GM21717 (cell line): Measurements from ENCODE around the gene GJC3.
"Not testable (repeated sequence)": the region's sequence is repeated elsewhere in the genome, so short reads cannot be mapped to it uniquely, and the experiment has no call there.

Experiments used
- ATAC-seq: cut with Tn5 transposase; IDR thresholded peaks from one replicate; pipeline ENCODE4 v1.9.1; 2021; ENCODE audit warnings: mild to moderate bottlenecking, moderate library complexity; ENCODE audit not compliant: unreplicated experiment

GJC3 gene, protein sequence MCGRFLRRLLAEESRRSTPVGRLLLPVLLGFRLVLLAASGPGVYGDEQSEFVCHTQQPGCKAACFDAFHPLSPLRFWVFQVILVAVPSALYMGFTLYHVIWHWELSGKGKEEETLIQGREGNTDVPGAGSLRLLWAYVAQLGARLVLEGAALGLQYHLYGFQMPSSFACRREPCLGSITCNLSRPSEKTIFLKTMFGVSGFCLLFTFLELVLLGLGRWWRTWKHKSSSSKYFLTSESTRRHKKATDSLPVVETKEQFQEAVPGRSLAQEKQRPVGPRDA

DNA sequence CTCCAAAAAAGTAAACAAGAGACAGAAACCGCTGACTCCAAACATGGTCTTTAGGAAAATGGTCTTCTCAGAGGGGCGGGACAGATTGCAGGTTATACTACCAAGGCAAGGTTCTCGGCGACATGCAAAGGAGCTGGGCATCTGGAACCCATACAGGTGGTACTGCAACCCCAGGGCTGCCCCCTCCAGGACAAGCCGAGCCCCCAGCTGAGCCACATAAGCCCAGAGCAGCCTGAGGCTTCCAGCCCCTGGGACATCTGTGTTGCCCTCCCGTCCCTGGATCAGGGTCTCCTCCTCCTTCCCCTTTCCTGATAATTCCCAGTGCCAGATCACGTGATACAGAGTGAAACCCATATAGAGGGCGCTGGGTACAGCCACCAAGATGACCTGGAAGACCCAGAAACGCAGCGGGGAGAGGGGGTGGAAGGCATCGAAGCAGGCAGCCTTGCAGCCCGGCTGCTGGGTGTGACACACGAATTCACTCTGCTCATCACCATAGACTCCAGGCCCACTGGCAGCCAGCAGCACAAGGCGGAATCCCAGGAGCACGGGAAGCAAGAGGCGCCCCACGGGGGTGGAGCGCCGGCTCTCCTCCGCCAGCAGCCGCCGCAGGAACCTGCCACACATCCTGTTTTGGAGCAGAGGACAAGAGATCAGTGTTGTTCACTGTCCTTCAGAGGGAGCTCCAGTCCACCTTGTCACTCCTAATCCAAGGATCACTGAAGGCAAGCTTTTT is at the start of gene GJC3:
TSS of gene GJC3 (minus strand) at position 627 of the 736 bp plus-strand sequence. CDS start at position 627, 0 bp downstream.
- no peak for ATAC-seq

DNA sequence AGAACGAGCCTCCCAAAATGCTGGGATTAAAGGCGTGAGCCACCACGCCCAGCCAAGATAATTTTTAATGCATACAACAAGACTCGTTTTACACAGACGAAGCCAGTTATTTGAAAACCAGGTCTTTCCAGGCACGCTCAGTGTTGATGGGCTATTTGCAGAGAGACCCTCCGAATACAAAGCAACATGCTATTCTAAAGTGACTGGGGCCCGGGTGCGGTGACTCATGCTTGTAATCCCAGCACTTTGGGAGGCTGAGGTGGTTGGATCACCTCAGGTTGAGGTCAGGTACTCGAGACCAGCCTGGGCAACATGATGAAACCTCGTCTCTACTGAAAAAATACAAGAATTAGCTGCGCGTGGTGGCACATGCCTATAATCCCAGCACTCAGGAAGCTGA is 47.2 kb upstream of the GJC3 start:
- no peak for ATAC-seq

DNA sequence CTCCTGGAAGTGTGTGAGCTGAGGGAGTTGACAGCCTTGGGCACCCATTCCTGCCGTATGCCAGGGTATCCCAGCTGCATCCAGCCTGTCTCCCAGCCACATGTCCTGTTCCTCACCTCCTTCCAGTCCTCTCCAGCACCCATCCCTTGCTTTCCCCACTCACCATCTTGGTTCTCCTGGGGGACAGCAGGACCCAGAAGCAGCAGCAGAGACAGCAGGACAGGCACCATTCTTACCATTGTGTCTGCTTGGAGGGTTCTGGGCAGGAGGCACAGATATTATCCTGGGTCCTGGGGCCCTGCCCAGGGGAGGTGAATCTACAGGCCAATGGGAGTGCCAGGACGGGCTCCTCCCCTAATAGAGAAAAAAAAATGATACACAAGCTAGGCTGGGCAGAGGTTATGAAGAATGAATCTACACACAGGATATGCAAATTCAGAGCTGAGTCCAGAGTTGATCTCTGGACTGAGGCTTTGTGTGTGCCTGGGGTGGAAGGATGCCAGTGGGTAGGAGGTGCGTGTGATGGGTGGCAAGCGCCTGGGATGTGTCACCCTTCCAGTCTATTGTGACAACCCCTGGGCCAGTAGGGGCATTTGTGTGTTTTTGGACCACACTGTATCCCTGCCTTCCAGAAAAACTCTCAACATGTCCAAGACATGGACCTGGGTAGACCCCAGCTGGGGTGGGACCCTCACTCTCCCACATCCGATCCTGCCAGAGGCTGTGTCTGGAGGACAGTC is 46.5 kb upstream of the GJC3 start, which contains the start of gene AZGP1:
TSS of gene AZGP1 (minus strand) at position 250 of the 740 bp plus-strand sequence. CDS start at position 239, 11 bp downstream.
- ATAC-seq: no peak

DNA sequence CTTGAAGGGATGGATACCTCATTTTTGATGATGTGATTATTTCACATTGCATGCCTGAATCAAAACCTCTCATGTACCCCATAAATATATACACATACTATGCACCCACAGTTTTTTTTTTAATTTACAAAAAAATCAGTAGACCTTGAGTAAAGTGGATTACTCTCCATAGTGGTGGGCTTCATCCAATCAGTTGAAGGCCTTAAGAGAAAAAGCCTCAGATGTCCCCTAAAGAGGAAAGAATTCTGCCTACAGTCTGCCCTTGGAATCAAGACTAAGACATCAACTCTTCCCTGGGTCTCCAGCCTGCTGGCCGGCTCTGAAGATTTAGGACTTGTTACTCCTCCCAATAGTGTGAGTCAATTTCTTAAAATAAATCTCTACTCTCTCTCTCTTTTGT is 45.3 kb upstream of the GJC3 start:
- no peak for ATAC-seq

DNA sequence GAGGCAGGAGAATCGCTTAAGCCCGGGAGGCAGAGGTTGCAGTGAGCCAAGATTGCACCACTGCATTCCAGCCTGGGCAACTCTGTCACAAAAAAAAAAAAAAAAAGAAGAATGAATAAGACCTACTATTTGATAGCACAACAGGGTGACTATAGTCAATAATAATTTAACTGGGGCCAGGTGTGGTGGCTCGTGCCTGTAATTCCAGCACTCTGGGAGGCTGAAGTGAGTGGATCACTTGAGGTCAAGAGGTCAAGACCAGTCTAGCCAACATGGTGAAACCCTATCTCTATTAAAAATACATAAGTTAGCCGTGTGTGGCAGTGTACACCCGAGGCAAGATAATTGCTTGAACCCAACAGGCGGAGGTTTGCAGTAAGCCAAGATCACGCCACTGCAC is 44.4 kb upstream of the GJC3 start:
- ATAC-seq: not testable (repeated sequence)

DNA sequence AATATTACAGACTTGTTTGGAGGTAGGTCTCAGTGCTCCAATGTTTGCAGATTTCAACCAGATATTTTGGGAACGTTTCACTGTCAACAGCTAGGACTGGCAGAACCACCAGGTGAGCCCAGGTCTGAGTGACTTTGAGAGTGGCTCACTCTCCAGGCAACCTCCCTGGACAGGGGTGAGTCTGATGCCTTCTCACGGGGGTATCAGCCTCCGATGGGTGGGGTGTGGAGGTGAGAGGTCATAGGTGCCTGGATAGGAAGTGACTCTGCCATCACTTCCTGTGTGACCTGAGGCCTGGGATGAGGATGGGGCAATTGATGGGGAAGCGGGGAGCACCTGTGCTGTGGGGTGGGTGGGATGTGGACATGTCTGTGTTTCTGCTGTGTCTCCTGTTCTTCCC is 41.8 kb upstream of the GJC3 start:
- no peak for ATAC-seq

DNA sequence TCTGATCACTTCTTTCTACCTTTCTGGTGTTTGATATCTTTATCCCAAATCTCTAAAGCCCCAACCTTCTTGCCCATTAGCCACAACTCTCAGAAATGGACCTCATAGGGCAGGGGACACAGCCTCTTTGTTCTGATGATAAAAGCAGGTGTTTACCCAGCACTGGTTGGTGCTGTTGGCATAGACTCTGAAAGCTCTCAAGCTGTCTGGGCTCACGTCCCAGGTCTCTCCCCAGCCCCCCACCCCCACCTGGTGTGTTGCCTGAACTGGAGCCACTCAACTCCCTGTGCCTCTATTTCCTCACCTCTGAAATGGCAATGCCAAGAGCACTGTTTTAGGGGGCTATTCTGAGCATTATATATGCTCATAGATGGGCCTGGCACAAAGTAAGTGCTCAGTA is 40.4 kb upstream of the GJC3 start:
- ATAC-seq: not testable (repeated sequence)

DNA sequence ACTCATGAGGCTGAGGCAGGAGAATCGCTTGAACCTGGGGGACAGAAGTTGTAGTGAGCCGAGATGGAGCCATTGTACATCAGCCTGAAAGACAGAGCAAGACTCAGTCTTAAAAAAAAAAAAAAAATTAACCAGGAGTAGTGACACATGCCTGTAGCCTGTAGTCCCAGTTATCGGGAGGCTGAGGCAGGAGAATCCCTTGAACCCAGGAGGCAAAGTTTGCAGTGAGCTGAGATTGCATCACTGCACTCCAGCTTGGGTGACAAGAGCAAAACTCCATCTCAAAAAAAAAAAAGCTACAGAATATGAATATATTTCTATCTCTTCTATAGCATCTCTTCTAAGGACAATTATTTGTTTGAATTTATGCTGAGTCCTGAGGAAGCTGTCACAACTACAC is 39.9 kb upstream of the GJC3 start:
- ATAC-seq: no peak

DNA sequence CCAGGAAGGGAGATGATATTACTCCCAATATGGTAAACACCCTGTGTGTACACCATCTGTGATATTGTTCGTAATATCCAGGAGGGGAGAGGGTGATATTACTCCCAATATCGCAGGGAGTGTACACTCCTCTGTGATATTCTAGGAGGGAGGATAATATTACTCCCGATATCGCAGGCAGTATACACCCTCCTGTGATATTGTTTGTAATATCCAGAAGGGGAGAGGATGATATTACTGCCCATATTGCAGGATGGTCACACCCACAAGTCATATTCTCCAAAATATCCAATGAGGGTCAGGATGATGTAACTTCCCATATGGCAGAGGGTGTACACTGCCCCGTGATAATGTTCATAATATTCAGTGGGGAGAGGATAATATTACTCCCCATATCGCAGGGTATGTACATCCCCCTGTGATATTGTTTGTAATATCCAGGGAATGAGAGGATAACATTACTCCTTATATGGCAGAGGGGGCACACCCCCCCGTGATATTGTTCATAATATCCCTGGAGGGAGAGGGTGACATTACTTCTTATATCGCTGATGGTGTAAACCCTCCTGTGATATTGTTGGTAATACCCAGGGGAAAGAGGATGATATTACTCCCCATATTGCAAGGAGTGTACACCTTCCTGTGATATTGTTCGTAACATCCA is 29.3 kb upstream of the GJC3 start:
- no peak for ATAC-seq

DNA sequence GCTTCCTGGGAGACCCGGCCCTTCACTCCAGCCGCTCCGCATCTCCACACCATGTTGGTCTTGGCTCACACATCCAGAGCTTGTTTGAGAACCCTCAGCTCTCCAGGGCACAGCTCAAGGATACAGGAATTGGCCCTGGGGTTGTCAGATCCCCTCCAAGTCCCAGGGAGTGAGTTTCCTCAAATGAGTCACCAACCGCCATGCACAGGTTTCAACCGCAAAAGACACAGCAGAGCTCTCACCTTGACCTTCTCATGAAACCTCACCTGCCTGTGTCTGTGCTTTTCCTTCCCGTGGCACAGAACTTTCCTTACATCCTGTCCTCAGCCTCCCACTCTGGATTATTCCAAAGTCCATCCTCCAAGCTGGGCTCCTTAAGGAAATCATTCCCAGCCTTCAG is 25.8 kb upstream of the GJC3 start:
- no peak for ATAC-seq

DNA sequence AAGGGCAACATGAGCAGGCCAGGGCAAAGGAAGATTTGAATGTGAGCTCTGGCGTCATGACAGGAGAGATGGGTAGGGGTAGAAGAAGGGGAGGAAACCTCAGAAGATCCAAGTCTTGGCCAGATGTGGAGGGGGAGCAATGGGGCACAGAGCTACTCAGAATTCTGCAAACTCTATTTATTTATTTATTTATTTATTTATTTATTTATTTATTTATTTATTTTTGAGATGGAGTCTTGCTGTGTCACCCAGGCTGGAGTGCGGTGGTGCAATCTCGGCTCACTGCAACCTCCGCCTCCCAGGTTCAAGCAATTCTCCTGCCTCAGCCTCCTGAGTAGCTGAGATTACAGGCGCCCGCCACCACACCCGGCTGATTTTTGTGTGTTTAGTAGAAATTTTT is 25.2 kb upstream of the GJC3 start:
- ATAC-seq: not testable (repeated sequence)

DNA sequence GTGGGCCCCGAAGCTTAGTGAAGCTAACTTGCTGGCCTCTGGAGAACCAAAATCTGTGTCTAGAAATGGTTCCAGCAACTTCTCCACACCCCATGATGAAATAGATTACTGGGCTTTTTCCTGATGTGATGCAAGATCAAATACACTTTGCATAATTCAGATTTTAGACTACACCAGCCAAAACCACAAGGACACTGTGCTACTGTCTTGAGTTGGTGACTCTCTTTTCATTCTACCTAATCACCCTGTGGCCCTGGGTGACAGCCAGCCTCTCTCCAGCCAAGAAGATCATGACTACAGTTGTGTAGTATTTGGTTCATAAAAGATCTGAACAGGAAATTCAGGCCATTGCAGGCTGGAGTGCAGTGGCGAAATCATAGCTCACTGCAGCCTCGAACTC is 24.2 kb upstream of the GJC3 start:
- ATAC-seq: no peak

DNA sequence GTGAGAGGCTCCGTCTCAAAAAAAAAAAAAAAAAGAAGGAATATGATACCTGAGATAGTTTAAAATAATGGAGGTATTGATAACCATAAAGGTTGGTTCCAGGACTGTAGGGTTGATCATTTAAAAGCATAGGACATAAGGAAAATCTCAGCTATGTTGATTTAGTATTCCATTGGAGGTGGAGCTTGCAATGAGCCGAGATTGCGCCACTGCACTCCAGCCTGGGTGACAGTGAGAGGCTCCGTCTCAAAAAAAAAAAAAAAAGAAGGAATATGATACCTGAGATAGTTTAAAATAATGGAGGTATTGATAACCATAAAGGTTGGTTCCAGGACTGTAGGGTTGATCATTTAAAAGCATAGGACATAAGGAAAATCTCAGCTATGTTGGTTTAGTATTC is 23.2 kb upstream of the GJC3 start:
- ATAC-seq: not testable (repeated sequence)

DNA sequence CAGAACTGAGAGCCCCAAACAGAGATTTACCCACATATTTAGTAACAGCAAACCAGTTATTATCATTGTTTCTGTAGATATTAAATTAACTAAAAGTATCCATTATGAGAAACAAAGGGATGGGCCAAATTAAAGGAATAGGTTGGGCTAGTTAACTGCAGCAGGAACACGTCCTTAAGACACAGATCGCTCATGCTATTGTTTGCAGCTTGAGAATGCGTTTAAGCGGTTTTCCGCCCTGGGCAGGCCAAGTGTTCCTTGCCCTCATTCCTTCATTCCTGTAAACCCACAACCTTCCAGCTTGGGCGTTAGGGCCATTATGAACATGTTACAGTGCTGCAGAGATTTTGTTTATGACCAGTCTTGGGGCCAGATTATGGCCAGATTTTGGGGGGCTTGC is 21.4 kb upstream of the GJC3 start:
- not testable (repeated sequence) for ATAC-seq

DNA sequence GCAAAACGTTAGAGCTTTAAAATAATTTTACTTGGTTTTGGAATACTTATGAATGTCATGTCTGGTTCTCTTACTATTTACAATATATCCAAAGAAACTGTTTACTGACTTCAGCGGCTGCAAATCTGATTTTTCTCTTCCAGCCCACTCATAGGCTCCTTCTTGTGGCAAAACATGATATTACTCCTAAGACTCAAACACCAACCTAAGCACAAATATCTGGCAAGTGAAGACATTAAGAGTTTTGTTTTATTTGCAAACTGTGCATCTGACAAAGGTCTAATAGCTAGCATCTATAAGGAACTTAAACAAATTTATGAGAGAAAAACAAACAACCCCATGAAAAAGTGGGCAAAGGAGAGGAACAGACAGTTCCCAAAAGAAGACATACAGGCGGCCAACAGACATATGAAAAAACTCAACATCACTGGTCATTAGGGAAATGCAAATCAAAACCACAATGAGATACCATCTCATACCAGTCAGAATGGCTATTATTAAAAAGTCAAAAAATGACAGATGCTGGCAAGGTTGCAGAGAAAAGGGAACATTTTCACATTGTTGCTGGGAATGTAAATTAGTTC is 20.3 kb upstream of the GJC3 start:
- ATAC-seq: no peak

DNA sequence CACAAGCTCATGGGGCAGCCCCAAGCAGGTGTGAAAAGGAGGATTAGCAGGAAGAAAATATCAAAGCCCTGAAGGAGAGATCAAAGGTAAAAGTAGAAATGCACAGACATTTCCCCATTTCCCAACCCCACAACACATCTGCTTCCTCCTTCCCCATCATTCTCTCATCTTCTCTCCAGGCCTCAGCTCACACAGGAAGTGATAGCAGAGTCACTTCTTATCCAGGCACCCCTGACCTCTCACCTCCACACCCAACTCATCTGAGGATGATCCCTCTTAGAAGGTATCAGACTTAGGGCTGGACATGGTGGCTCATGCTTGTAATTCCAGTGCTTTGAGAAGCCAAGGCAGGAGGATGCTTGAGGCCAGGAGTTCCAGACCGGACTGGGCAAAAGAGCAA is 18.2 kb upstream of the GJC3 start:
- ATAC-seq: no peak

DNA sequence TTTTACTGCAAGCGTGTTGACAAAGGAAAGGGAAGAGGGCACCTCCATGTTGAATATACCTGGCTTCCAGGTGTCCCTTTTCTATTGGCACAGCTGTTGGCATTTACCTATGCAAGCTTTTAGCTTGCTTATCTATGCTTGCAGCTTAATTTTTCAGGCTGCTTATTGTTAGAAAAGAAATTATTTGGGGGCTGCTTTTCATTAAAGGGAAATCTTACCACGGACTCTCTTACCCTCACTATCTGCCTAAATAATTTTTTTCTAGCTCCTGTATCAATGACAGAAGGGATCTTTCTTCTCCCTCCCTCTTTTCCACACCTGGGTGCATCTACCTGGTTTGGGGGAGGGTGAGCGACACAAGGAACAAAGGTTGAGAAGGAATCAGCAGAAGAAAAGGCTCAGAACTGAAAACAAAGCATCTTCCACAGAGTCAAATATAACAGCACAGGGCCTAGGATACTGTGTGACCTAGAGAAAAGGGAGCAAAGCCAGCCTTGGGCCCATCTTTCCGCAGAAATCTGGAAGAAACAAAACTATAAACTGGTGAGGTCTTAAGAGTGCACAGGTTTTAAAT is 15.2 kb upstream of the GJC3 start:
- no peak for ATAC-seq

DNA sequence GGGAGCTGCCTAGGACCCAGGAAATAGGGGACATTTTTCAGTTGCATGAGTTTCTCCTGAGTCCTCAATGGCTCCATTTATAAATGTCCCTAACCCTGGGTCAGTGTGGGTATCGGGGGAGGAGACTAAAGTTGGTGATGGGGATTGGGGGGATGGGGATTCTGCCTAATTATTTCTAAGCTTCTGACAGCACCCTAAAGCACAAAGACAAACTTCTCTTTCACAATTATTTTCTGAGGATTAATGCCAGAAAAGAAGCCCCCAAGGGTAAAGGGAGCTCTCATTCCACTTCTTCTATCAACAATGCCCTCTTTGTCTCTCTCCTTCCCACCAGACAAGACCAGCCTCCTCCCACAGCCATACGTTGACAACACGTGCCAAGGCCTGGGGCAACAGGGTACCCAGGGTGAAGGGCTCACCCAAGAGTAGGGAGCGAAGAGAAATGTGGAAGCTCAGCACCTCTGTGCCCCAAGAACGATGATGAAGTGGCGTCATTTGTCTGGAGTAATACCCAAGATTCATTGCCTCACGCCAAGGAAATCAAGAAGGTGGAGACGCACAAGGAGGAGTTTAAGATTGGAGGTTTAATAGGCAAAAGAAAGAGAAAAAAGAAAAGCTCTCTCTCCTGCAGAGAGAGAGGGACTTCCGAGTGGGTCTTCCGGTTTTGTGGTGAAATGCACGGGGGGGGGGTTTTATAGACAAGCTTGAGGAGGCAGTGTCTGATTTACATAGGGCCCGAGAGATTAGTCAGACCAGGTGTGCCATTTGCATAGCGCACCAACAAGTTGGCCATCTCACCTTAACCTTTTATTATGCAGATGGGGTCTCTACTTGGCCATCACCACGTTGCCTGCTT is 14.4 kb upstream of the GJC3 start:
- no peak for ATAC-seq

DNA sequence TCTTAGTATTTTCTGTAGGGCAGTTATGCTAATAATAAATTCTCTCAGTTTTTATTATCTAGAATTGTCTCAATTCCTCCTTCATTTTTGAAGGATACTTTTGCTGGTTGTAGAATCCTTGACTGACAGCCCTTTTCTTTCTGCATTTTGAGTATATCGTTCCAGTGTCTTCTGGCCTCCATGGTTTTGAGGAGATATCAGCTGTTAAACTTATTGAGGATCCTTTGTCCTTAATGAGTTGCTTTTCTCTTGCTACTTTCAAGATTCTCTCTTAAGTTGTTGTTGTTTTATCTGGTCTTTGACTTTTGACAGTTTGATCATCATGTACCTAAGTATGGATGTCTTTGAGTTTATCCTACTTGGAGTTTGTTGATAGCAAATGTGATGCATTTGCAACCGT is 8.9 kb upstream of the GJC3 start:
- no peak for ATAC-seq

DNA sequence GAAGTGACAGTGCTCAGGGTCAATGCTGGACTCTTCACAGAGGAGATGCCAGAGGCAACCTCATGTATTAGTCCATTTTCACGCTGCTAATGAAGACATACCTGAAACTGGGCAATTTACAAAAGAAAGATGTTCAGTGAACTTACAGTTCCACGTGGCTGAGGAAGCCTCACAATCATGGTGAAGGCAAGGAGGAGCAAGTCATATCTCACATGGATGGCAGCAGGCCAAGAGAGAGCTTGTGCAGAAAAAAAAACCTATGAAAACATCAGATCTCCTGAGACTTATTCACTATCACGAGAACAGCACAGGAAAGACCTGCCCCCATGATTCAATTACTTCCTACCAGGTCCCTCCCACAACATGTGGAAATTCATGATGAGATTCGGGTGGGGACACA is 5.6 kb upstream of the GJC3 start:
- not testable (repeated sequence) for ATAC-seq
